Raji (cell line): Measurements from ENCODE around the gene GCLC.

ENCODE experiments used
- POLR2A ChIP-seq: IDR thresholded peaks from 2 replicates; pipeline ENCODE4 v1.6.1; 2011; ENCODE audit warnings: low read depth, low read length, control low read depth; ENCODE audit not compliant: insufficient read depth

The GCLC gene

GRCh38 chr6:53568776-53569616, 24.1 kb upstream of the GCLC start:
- no peak for TF ChIP-seq POLR2A

GRCh38 chr6:53567701-53568100, 22.8 kb upstream of the GCLC start:
- TF ChIP-seq POLR2A: no peak

- TF ChIP-seq POLR2A: no peak
These were observed 21.9 kb upstream of the GCLC start for GRCh38 chr6:53566755-53567154.

GRCh38 chr6:53565886-53566285, 21.0 kb upstream of the GCLC start:
- TF ChIP-seq POLR2A: no peak

GRCh38 chr6:53564401-53565065, 19.6 kb upstream of the GCLC start:
- TF ChIP-seq POLR2A: no peak

- no peak for TF ChIP-seq POLR2A
These were observed 12.2 kb upstream of the GCLC start for GRCh38 chr6:53556986-53557715.

GRCh38 chr6:53547811-53548496, 3.1 kb upstream of the GCLC start:
- peak; percentile 66 for TF ChIP-seq POLR2A

- TF ChIP-seq POLR2A: no peak
These were observed 2.4 kb upstream of the GCLC start for GRCh38 chr6:53547166-53547810.

GRCh38 chr6:53546281-53546680, 1.4 kb upstream of the GCLC start:
- TF ChIP-seq POLR2A: no peak

- TF ChIP-seq POLR2A: no peak
These were observed 758 bp downstream of the GCLC start for GRCh38 chr6:53544217-53544469.

- TF ChIP-seq POLR2A: no peak
These were observed 1.3 kb downstream of the GCLC start for GRCh38 chr6:53543359-53544216.

GRCh38 chr6:53541900-53542299, 3.0 kb downstream of the GCLC start:
- no peak for TF ChIP-seq POLR2A

GRCh38 chr6:53540129-53540692, 4.7 kb downstream of the GCLC start:
- TF ChIP-seq POLR2A: no peak

- TF ChIP-seq POLR2A: no peak
These were observed 5.3 kb downstream of the GCLC start for GRCh38 chr6:53539561-53539960.
